ENCODE measurements around the gene FLRT2.

The FLRT2 gene

DNA sequence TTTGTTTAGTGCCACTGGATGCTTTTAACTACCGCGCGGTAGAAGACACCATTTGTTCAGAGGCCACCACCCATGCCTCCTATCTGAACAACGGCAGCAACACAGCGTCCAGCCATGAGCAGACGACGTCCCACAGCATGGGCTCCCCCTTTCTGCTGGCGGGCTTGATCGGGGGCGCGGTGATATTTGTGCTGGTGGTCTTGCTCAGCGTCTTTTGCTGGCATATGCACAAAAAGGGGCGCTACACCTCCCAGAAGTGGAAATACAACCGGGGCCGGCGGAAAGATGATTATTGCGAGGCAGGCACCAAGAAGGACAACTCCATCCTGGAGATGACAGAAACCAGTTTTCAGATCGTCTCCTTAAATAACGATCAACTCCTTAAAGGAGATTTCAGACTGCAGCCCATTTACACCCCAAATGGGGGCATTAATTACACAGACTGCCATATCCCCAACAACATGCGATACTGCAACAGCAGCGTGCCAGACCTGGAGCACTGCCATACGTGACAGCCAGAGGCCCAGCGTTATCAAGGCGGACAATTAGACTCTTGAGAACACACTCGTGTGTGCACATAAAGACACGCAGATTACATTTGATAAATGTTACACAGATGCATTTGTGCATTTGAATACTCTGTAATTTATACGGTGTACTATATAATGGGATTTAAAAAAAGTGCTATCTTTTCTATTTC lies 93.2 kb downstream of the FLRT2 start:
- no peak overlapping the region for H3K27ac ChIP-seq (ENCODE audit: insufficient read depth, low read length, poor library complexity, severe bottlenecking)
- H3K27me3 ChIP-seq (replicated peaks; ENCODE audit: control insufficient read depth, insufficient read depth, low read length, poor library complexity, severe bottlenecking), result no peaks in the 10 kb centered on the region
- H3K4me3 ChIP-seq (ENCODE audit: insufficient read depth, low read depth, low read length, poor library complexity, severe bottlenecking), result no peak overlapping the region
- H3K4me1 ChIP-seq (ENCODE audit: control insufficient read depth, insufficient read depth, low read length, poor library complexity, severe bottlenecking), result no peaks in the 10 kb centered on the region
- H3K36me3 ChIP-seq (ENCODE audit: control insufficient read depth, insufficient read depth, low read length), result no peaks in the 10 kb centered on the region
- H3K9me3 ChIP-seq (ENCODE audit: control insufficient read depth, low read length), result no peaks in the 10 kb centered on the region
- no peak for DNase-seq

- no peaks in the 10 kb centered on the region for H3K9me3 ChIP-seq (ENCODE audit: control insufficient read depth, low read length)
- no peaks in the 10 kb centered on the region for H3K27me3 ChIP-seq (replicated peaks; ENCODE audit: control insufficient read depth, insufficient read depth, low read length, poor library complexity, severe bottlenecking)
- DNase-seq, result no peak
- H3K4me1 ChIP-seq (ENCODE audit: control insufficient read depth, insufficient read depth, low read length, poor library complexity, severe bottlenecking), result no peaks in the 10 kb centered on the region
- H3K4me3 ChIP-seq (ENCODE audit: insufficient read depth, low read depth, low read length, poor library complexity, severe bottlenecking), result no peak overlapping the region
- no peak overlapping the region for H3K27ac ChIP-seq (ENCODE audit: insufficient read depth, low read length, poor library complexity, severe bottlenecking)
- H3K36me3 ChIP-seq (ENCODE audit: control insufficient read depth, insufficient read depth, low read length), result no peaks in the 10 kb centered on the region
Observed at GRCh38 chr14:85625925-85626585, 96.1 kb downstream of the FLRT2 start.

DNA sequence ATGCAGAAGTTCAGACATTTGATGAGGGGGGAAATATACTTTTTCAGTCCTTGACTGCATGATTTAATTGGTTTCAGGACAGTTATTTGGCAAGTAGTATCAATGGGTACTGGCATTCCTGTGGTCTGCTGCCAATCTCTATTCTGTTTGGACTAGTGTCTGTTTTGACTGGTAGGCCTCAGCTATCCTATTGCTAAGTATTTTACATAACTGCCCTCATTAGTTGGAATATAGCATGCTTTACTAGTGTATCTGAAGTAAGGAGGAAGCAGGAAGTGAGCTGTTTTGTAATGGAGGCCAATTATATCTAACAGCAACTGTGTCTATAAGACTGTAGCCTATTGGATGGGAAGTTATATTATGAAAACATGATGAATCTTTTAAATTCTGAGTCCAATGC lies 104.3 kb downstream of the FLRT2 start:
- Histone ChIP-seq H3K27me3 (replicated peaks; ENCODE audit: control insufficient read depth, insufficient read depth, low read length, poor library complexity, severe bottlenecking) (no peaks in the 10 kb centered on the region), H3K4me3 (ENCODE audit: insufficient read depth, low read depth, low read length, poor library complexity, severe bottlenecking) (no peak overlapping the region), H3K36me3 (ENCODE audit: control insufficient read depth, insufficient read depth, low read length) (no peaks in the 10 kb centered on the region), H3K4me1 (ENCODE audit: control insufficient read depth, insufficient read depth, low read length, poor library complexity, severe bottlenecking) (no peaks in the 10 kb centered on the region), H3K9me3 (ENCODE audit: control insufficient read depth, low read length) (no peaks in the 10 kb centered on the region), H3K27ac (ENCODE audit: insufficient read depth, low read length, poor library complexity, severe bottlenecking) (no peak overlapping the region)
- no peak for DNase-seq

DNA sequence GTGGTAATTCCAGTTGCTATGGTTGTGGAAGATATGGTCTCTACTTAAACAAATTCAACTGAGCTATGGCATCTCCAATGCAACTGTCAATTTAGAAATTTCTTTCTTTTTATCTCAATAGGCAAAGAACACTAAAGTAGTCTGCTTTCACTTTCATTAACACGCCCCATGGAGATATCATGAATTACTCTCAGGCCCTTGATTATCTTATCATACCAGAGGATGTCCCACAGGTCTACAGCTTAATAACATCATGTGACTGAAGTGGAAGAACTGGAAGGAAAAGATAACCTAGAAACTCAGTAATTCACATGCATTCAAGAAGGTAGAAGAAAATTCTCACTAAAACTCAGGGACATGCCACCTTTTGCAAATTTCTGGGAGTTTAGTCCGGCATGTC lies 114.3 kb downstream of the FLRT2 start:
- Histone ChIP-seq H3K27ac (ENCODE audit: insufficient read depth, low read length, poor library complexity, severe bottlenecking) (no peak overlapping the region), H3K4me3 (ENCODE audit: insufficient read depth, low read depth, low read length, poor library complexity, severe bottlenecking) (no peak overlapping the region), H3K4me1 (ENCODE audit: control insufficient read depth, insufficient read depth, low read length, poor library complexity, severe bottlenecking) (no peaks in the 10 kb centered on the region), H3K36me3 (ENCODE audit: control insufficient read depth, insufficient read depth, low read length) (no peaks in the 10 kb centered on the region), H3K27me3 (replicated peaks; ENCODE audit: control insufficient read depth, insufficient read depth, low read length, poor library complexity, severe bottlenecking) (no peaks in the 10 kb centered on the region), H3K9me3 (ENCODE audit: control insufficient read depth, low read length) (no peaks in the 10 kb centered on the region)
- DNase-seq, result no peak

DNA sequence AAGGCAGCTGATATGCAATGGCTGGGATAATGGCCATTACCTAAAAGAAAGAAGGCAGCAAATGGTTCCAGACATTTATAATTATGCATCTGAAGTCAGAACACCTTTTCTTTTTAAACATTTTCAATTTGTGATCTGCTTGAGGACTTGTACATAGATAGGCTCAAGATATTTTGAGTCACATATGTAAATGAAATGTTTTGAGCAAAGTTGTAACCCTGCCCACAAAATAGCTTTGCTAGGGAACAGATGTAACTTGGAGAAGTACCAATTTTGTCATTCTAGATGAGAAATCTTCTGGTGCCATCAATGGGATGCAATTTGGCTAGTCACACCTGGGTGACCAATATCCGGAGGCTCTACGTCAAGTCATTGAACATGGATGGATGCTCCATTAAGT lies 123.1 kb downstream of the FLRT2 start:
- Histone ChIP-seq H3K4me1 (ENCODE audit: control insufficient read depth, insufficient read depth, low read length, poor library complexity, severe bottlenecking) (no peaks in the 10 kb centered on the region), H3K9me3 (ENCODE audit: control insufficient read depth, low read length) (no peaks in the 10 kb centered on the region), H3K27ac (ENCODE audit: insufficient read depth, low read length, poor library complexity, severe bottlenecking) (no peak overlapping the region), H3K4me3 (ENCODE audit: insufficient read depth, low read depth, low read length, poor library complexity, severe bottlenecking) (no peak overlapping the region), H3K36me3 (ENCODE audit: control insufficient read depth, insufficient read depth, low read length) (no peaks in the 10 kb centered on the region), H3K27me3 (replicated peaks; ENCODE audit: control insufficient read depth, insufficient read depth, low read length, poor library complexity, severe bottlenecking) (no peaks in the 10 kb centered on the region)
- no peak for DNase-seq

- no peaks in the 10 kb centered on the region for H3K27me3 ChIP-seq (replicated peaks; ENCODE audit: control insufficient read depth, insufficient read depth, low read length, poor library complexity, severe bottlenecking)
- H3K4me1 ChIP-seq (ENCODE audit: control insufficient read depth, insufficient read depth, low read length, poor library complexity, severe bottlenecking), result no peaks in the 10 kb centered on the region
- no peak overlapping the region for H3K4me3 ChIP-seq (ENCODE audit: insufficient read depth, low read depth, low read length, poor library complexity, severe bottlenecking)
- DNase-seq, result no peak
- H3K27ac ChIP-seq (ENCODE audit: insufficient read depth, low read length, poor library complexity, severe bottlenecking), result no peak overlapping the region
- no peaks in the 10 kb centered on the region for H3K36me3 ChIP-seq (ENCODE audit: control insufficient read depth, insufficient read depth, low read length)
- H3K9me3 ChIP-seq (ENCODE audit: control insufficient read depth, low read length), result no peaks in the 10 kb centered on the region
Observed at GRCh38 chr14:85660243-85660922, 130.4 kb downstream of the FLRT2 start.

GRCh38 chr14:85662096-85662495 lies 132.2 kb downstream of the FLRT2 start:
- DNase-seq, result no peak

DNA sequence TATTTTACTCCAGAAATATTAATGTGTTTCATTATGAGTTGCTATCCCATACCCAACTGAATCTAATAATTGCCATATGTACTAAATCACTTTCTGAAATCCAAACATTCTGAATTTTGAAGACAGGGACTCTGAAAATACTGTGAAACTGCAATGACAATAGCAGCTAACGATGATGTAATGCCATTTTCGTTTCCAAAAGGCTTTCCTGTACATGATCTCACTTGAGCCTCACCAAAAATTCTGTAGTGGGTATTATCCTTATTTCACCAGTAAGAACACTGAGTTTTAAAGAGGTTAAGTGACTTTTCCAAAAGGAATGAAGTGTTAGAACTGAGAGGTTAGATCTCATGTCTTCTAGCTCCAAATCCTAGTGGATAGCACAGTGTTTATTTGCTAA lies 133.3 kb downstream of the FLRT2 start:
- Histone ChIP-seq H3K27ac (ENCODE audit: insufficient read depth, low read length, poor library complexity, severe bottlenecking) (no peak overlapping the region), H3K4me3 (ENCODE audit: insufficient read depth, low read depth, low read length, poor library complexity, severe bottlenecking) (no peak overlapping the region), H3K4me1 (ENCODE audit: control insufficient read depth, insufficient read depth, low read length, poor library complexity, severe bottlenecking) (no peaks in the 10 kb centered on the region), H3K27me3 (replicated peaks; ENCODE audit: control insufficient read depth, insufficient read depth, low read length, poor library complexity, severe bottlenecking) (no peaks in the 10 kb centered on the region), H3K36me3 (ENCODE audit: control insufficient read depth, insufficient read depth, low read length) (no peaks in the 10 kb centered on the region), H3K9me3 (ENCODE audit: control insufficient read depth, low read length) (no peaks in the 10 kb centered on the region)
- DNase-seq, result no peak

More at GRCh38 chr14:85662096-85662495, 132.2 kb downstream of the FLRT2 start:
- Histone ChIP-seq H3K4me3 (ENCODE audit: insufficient read depth, low read depth, low read length, poor library complexity, severe bottlenecking) (no peak overlapping the region), H3K4me1 (ENCODE audit: control insufficient read depth, insufficient read depth, low read length, poor library complexity, severe bottlenecking) (no peaks in the 10 kb centered on the region), H3K27me3 (replicated peaks; ENCODE audit: control insufficient read depth, insufficient read depth, low read length, poor library complexity, severe bottlenecking) (no peaks in the 10 kb centered on the region), H3K36me3 (ENCODE audit: control insufficient read depth, insufficient read depth, low read length) (no peaks in the 10 kb centered on the region), H3K27ac (ENCODE audit: insufficient read depth, low read length, poor library complexity, severe bottlenecking) (no peak overlapping the region), H3K9me3 (ENCODE audit: control insufficient read depth, low read length) (no peaks in the 10 kb centered on the region)

DNA sequence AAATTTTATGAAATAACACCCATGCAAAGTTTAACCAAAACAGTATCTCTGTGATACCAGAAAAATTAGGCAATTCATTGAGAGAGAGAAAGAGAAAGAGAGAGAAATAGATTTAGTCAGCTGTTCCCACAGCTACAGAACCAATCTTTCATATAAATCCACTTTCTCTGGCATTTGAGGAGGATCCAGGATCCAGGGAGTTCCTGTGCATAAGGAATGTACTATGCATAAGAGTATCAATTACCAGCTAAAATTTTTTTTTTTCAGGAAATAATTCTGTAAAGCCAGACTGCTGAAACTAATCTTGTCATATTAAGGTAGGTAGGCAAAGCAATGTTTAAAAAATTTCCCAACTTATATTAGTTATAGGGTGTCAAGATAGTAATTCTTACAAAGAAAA lies 133.7 kb downstream of the FLRT2 start:
- no peak for DNase-seq
- H3K27ac ChIP-seq (ENCODE audit: insufficient read depth, low read length, poor library complexity, severe bottlenecking), result no peak overlapping the region

GRCh38 chr14:85675957-85676356 lies 146.0 kb downstream of the FLRT2 start:
- H3K36me3 ChIP-seq (ENCODE audit: control insufficient read depth, insufficient read depth, low read length), result no peaks in the 10 kb centered on the region
- H3K4me1 ChIP-seq (ENCODE audit: control insufficient read depth, insufficient read depth, low read length, poor library complexity, severe bottlenecking), result no peaks in the 10 kb centered on the region
- no peaks in the 10 kb centered on the region for H3K9me3 ChIP-seq (ENCODE audit: control insufficient read depth, low read length)
- no peak overlapping the region for H3K4me3 ChIP-seq (ENCODE audit: insufficient read depth, low read depth, low read length, poor library complexity, severe bottlenecking)
- H3K27ac ChIP-seq (ENCODE audit: insufficient read depth, low read length, poor library complexity, severe bottlenecking), result no peak overlapping the region
- no peak for DNase-seq
- no peaks in the 10 kb centered on the region for H3K27me3 ChIP-seq (replicated peaks; ENCODE audit: control insufficient read depth, insufficient read depth, low read length, poor library complexity, severe bottlenecking)

More for the DNA sequence above, 133.7 kb downstream of the FLRT2 start:
- Histone ChIP-seq H3K9me3 (ENCODE audit: control insufficient read depth, low read length) (no peaks in the 10 kb centered on the region), H3K36me3 (ENCODE audit: control insufficient read depth, insufficient read depth, low read length) (no peaks in the 10 kb centered on the region), H3K4me3 (ENCODE audit: insufficient read depth, low read depth, low read length, poor library complexity, severe bottlenecking) (no peak overlapping the region), H3K27me3 (replicated peaks; ENCODE audit: control insufficient read depth, insufficient read depth, low read length, poor library complexity, severe bottlenecking) (no peaks in the 10 kb centered on the region), H3K4me1 (ENCODE audit: control insufficient read depth, insufficient read depth, low read length, poor library complexity, severe bottlenecking) (no peaks in the 10 kb centered on the region)
